HL-60 (cell line): ENCODE results near the gene GPR17.

Source experiments
- DNase-seq, 2 experiments: peaks; one replicate each; pipeline ENCODE4 v3.0.0-alpha.2; 2010 to 2020; ENCODE audit warnings: low read depth in 1 of 2, low spot score in 1 of 2
- H3K27ac ChIP-seq: fragments of 250-450 bp; sonication (Bioruptor Pico); replicated peaks from 2 replicates; pipeline ENCODE4 v1.5.1; 2020; ENCODE audit warnings: mild to moderate bottlenecking, moderate library complexity
- H3K27me3 ChIP-seq: fragments of 250-450 bp; sonication (Bioruptor Pico); 2 replicates; pipeline ENCODE4 v1.5.1; 2021; ENCODE audit warnings: mild to moderate bottlenecking, moderate library complexity; ENCODE audit not compliant: insufficient read depth, poor library complexity, severe bottlenecking
- H3K4me3 ChIP-seq: replicated peaks from 2 replicates; pipeline ENCODE4 v1.5.1; 2011; ENCODE audit warnings: mild to moderate bottlenecking, control low read depth, low read length; ENCODE audit not compliant: insufficient read depth
- GABPA ChIP-seq: IDR thresholded peaks from 2 replicates; pipeline ENCODE4 v1.6.1; 2012; ENCODE audit warnings: low read depth
- POLR2AphosphoS5 ChIP-seq: IDR thresholded peaks from 2 replicates; pipeline ENCODE4 v1.6.1; 2012; ENCODE audit warnings: low read depth
- SPI1 ChIP-seq: IDR thresholded peaks from 2 replicates; pipeline ENCODE4 v1.6.1; 2012; ENCODE audit warnings: low read depth, mild to moderate bottlenecking, borderline replicate concordance
- TF ChIP-seq, protein P1 (sequence below): IDR thresholded peaks from 2 replicates; pipeline ENCODE4 v1.6.1; 2012; ENCODE audit warnings: low read depth; ENCODE audit not compliant: insufficient replicate concordance
- TF ChIP-seq, protein P2 (sequence below): IDR thresholded peaks from one replicate; pipeline ENCODE4 v1.5.1; 2011; ENCODE audit warnings: low read length, control low read depth, inconsistent platforms; ENCODE audit not compliant: insufficient read depth

GPR17 gene

DNA sequence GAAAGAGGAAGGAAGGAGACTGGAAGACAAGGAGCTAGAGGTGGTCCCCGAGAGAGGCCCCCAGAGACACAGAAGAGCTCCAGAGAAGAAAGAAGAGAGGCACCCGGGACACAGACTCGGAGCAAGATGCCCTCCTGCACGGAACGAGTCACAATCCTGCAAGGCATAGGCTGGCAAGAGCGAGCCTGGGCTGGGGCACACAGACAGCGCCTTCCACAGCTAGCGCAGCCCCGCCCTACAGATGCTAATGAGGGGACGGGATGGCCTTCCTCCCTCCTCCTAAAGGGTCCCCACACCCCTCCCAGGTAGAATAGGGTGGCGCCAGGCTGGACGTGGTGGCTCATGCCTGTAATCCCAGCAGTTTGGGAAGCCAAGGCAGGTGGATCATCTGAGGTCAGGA lies 19.8 kb upstream of the GPR17 start:
- Histone ChIP-seq H3K4me3 (no peak overlapping the region), H3K27me3 (no peaks in the 10 kb centered on the region), H3K27ac (no peak overlapping the region)
- no peak for DNase-seq
- no peak for TF ChIP-seq POLR2AphosphoS5
- TF ChIP-seq, protein P1, sequence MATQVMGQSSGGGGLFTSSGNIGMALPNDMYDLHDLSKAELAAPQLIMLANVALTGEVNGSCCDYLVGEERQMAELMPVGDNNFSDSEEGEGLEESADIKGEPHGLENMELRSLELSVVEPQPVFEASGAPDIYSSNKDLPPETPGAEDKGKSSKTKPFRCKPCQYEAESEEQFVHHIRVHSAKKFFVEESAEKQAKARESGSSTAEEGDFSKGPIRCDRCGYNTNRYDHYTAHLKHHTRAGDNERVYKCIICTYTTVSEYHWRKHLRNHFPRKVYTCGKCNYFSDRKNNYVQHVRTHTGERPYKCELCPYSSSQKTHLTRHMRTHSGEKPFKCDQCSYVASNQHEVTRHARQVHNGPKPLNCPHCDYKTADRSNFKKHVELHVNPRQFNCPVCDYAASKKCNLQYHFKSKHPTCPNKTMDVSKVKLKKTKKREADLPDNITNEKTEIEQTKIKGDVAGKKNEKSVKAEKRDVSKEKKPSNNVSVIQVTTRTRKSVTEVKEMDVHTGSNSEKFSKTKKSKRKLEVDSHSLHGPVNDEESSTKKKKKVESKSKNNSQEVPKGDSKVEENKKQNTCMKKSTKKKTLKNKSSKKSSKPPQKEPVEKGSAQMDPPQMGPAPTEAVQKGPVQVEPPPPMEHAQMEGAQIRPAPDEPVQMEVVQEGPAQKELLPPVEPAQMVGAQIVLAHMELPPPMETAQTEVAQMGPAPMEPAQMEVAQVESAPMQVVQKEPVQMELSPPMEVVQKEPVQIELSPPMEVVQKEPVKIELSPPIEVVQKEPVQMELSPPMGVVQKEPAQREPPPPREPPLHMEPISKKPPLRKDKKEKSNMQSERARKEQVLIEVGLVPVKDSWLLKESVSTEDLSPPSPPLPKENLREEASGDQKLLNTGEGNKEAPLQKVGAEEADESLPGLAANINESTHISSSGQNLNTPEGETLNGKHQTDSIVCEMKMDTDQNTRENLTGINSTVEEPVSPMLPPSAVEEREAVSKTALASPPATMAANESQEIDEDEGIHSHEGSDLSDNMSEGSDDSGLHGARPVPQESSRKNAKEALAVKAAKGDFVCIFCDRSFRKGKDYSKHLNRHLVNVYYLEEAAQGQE: no peak
- no peak for TF ChIP-seq GABPA
- TF ChIP-seq SPI1: no peak
- TF ChIP-seq, protein P2, sequence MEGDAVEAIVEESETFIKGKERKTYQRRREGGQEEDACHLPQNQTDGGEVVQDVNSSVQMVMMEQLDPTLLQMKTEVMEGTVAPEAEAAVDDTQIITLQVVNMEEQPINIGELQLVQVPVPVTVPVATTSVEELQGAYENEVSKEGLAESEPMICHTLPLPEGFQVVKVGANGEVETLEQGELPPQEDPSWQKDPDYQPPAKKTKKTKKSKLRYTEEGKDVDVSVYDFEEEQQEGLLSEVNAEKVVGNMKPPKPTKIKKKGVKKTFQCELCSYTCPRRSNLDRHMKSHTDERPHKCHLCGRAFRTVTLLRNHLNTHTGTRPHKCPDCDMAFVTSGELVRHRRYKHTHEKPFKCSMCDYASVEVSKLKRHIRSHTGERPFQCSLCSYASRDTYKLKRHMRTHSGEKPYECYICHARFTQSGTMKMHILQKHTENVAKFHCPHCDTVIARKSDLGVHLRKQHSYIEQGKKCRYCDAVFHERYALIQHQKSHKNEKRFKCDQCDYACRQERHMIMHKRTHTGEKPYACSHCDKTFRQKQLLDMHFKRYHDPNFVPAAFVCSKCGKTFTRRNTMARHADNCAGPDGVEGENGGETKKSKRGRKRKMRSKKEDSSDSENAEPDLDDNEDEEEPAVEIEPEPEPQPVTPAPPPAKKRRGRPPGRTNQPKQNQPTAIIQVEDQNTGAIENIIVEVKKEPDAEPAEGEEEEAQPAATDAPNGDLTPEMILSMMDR: no peak

DNA sequence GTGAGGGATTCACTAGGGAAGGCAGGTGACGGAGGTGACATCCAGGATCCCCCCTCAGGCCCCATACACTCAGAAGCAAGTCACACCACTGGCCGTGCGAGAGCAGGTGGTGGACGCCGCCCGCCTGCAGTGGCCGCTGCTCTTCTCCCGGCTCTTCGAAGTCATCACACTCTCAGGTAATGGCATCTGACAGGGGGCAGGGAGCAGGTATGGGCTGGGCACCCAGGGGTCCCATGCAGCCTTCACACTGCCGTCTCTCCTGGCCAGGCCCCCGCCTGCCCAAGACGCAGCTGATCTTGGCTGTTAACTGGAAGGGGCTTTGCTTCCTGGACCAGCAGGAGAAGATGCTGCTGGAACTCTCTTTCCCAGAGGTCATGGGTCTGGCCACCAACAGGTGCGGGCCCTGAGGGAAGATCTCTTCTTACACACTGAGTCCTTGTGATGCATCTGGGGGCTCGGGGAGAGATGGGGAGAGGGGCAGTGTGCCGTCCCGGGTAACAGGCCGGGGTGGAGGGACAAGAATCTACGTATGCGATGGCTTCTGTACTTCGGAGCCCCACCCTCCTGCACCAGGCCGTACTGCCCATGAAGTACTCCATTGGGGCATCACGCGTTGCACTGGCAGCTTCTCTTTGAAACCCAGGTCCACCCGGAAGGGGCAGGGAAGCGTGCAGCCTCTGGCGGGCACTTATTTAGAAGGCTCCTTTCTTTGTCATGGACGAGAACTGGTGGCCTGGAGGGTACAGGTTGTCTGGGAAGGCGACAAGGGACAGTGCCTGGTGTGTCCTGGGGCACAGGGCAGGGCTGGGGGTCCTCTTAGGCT lies 18.8 kb upstream of the GPR17 start:
- TF ChIP-seq, protein P2: no peak
- TF ChIP-seq POLR2AphosphoS5 (no peak), GABPA (no peak), SPI1 (no peak)
- TF ChIP-seq, protein P1: no peak

DNA sequence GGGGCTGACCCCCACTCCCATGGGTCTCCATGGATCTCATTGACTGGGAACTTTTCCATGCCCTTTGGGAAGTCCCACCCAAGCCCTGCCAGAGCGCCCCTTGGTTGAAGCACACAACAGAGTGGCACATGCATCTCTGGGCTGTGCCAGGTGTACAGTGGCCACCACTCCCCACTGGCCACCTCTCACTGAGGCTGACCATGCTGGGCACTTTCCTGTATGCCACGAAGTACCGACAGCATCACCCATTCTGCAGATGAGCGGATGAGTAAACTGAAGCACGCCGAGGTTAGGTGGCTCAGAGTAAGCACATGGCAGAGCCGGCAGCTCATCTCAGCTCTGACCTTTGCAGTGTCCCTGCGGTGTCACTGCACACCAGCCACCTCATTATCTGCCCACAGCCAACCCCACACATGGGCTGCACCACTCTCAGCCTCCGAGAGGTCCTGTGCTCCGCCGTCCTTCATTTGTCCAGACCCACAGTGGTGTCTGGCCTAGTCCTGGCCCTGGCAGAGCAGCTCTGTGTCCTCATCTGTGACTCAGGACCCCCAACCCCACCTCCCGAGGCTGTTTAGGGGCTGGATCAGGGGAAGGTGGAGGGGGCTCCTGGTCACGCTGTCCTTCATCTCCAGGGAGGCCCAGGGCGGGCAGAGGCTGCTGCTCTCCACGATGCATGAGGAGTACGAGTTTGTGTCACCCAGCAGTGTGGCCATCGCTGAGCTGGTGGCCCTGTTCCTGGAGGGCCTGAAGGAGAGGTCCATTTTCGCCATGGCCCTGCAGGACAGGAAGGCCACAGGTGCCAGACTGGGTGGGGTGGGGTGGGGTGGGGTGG lies 18.0 kb upstream of the GPR17 start:
- Histone ChIP-seq H3K4me3 (no peak overlapping the region), H3K27ac (no peak overlapping the region), H3K27me3 (no peaks in the 10 kb centered on the region)
- TF ChIP-seq, protein P2: no peak
- TF ChIP-seq, protein P1: no peak
- no peak for TF ChIP-seq SPI1
- TF ChIP-seq GABPA: no peak
- TF ChIP-seq POLR2AphosphoS5: no peak
- no peak for DNase-seq

More for the DNA sequence above, 18.8 kb upstream of the GPR17 start:
- no peak overlapping the region for H3K4me3 ChIP-seq
- no peaks in the 10 kb centered on the region for H3K27me3 ChIP-seq
- DNase-seq: no peak
- H3K27ac ChIP-seq: no peak overlapping the region
